GM18951 (cell line): ENCODE data around the gene GAD1.

Experiments
- POLR2A ChIP-seq: IDR thresholded peaks from 4 replicates; pipeline ENCODE4 v1.6.1; 2011; ENCODE audit warnings: mild to moderate bottlenecking; ENCODE audit not compliant: insufficient read length, insufficient read depth; ENCODE audit errors: extremely low read depth
- in situ Hi-C: fragments of 300-500 bp; cut with MboI; formaldehyde crosslinking; loops from one replicate; pipeline ENCODE4 v1.12.0; 2022; ENCODE audit warnings: low sequenced_read_pairs, mixed read lengths, inconsistent platforms; ENCODE audit not compliant: unreplicated experiment

The GAD1 gene

GRCh38 chr2:170812710-170813600 lies 3.7 kb upstream of the GAD1 start:
- in situ Hi-C loops, result loop anchor here (10.0 kb wide), 3 partner anchors 98 to 578 kb away; partner anchors contain the start of gene SP5
- no peak for TF ChIP-seq POLR2A

GRCh38 chr2:170813611-170814532 lies 2.8 kb upstream of the GAD1 start:
- in situ Hi-C loops, result loop anchor here (10.0 kb wide), 3 partner anchors 99 to 579 kb away; partner anchors contain the start of gene SP5
- no peak for TF ChIP-seq POLR2A

DNA sequence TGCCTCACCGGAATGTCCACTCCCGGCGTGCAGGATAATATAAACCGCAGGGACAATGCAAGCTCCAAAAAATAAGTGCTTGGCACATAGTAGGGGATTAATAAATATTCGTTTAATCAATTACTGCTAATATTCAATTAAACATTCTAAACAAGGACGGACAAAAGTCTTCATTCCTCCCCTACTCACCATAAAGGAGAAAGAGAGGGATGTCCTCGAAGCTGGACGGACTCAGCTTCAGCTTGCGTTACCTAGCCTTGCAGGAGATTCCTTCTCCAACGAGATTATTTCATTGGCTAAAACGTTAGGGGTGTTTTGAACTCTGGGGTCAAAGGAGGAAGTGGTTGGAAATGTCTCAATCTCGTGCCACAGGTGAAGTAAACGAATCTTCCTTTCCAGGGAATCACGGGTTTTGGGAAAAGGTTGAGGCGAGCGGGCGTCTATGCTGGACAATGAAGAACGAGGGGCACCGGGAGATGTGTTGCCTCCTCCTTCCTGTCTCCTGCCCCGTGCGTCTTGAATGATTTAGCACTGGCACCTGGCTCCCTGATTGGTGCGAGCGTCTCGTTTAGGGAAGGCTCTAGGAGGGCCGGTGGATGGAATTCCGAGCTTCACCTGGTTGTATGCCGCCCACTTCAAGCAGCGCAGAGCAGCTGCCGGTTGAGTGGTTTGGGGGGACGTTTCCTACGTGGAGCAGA lies 2.0 kb upstream of the GAD1 start:
- in situ Hi-C loops, result loop anchor here (10.0 kb wide), 3 partner anchors 100 to 580 kb away; partner anchors contain the start of gene SP5

GRCh38 chr2:170815311-170815710 lies 1.4 kb upstream of the GAD1 start:
- in situ Hi-C loops, result loop anchor here (10.0 kb wide), 3 partner anchors 101 to 581 kb away; partner anchors contain the start of gene SP5
- no peak for TF ChIP-seq POLR2A

More for the DNA sequence above, 2.0 kb upstream of the GAD1 start:
- TF ChIP-seq POLR2A, result no peak

- in situ Hi-C loops, result loop anchor here (10.0 kb wide), 3 partner anchors 101 to 581 kb away; partner anchors contain the start of gene SP5
- TF ChIP-seq POLR2A, result no peak
Measured at GRCh38 chr2:170815746-170816503, 762 bp upstream of the GAD1 start.

DNA sequence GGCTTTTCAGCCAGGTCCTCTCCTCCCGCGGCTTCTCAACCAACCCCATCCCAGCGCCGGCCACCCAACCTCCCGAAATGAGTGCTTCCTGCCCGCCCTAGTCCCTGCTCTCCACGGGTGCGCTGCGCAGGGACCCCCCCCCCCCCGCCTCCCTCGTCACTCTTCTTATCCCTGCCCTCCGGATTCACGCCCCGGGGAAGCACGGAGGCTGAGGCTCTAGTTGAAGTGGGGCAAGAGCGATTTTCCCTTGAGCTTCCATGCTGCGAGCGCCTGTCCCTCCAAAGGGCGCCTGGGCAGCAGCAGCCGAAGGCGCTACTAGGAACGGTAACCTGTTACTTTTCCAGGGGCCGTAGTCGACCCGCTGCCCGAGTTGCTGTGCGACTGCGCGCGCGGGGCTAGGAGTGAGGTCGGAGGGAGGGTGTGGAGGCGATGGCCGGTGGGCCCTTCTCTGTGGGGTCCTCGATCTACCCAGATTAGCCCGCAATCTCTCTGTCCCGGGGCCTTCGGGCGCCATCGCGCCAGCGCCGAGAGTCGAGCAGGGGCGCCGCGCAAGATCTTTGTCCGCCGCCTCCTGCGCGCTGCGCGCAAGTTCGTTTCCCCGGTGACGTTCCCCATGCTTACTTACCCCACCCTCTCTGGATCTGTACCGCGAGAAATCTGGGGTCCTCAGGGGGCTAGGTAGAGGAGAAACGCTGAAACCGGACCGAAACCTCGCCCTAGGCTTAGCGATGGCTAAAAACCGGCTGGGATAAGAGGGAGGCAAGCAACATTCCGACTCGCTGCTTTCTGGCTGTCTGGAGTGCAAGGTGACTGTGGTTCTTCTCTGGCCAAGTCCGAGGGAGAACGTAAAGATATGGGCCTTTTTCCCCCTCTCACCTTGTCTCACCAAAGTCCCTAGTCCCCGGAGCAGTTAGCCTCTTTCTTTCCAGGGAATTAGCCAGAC lies 677 bp downstream of the GAD1 start:
- in situ Hi-C loops, result loop anchor here (10.0 kb wide), 3 partner anchors 103 to 583 kb away; partner anchors contain the start of gene SP5

DNA sequence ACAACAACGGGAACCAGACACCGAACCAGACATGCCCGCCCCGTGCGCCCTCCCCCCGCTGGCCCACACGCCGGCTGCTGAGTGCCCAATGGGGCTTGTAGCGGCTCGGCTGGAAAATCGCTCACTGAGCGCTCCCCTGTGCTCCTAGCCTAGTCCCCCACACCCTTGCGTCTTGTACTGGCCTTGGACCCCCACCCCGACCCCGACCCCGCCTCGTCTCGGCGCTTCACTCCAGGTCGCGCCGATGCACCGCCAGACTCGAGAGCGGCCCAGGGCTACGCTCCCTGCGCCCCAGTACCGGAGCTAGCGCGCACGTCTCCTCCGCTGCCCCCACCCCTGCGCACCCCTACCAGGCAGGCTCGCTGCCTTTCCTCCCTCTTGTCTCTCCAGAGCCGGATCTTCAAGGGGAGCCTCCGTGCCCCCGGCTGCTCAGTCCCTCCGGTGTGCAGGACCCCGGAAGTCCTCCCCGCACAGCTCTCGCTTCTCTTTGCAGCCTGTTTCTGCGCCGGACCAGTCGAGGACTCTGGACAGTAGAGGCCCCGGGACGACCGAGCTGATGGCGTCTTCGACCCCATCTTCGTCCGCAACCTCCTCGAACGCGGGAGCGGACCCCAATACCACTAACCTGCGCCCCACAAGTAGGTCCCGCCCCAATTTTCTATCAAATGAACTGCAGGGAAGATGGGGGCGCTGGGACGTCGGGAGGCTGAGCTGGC lies 1.5 kb downstream of the GAD1 start:
- TF ChIP-seq POLR2A, result no peak
- in situ Hi-C loops, result loop anchor here (10.0 kb wide), 3 partner anchors 103 to 583 kb away; partner anchors contain the start of gene SP5

More for the DNA sequence above, 677 bp downstream of the GAD1 start:
- TF ChIP-seq POLR2A, result no peak

- no peak for TF ChIP-seq POLR2A
- in situ Hi-C loops, result loop anchor here (10.0 kb wide), 3 partner anchors 104 to 584 kb away; partner anchors contain the start of gene SP5
Measured at GRCh38 chr2:170818752-170819470, 2.2 kb downstream of the GAD1 start.

- in situ Hi-C loops, result loop anchor here (10.0 kb wide), 3 partner anchors 105 to 585 kb away; partner anchors contain the start of gene SP5
Measured at GRCh38 chr2:170819680-170820664, 3.3 kb downstream of the GAD1 start.

More at GRCh38 chr2:170819680-170820664, 3.3 kb downstream of the GAD1 start:
- no peak for TF ChIP-seq POLR2A
